Spinal cord (tissue), 10 donors: Measurements from ENCODE around the gene NOS1AP. TPM values are rescaled to one million over a fixed set of nuclear protein-coding genes. Genes with fewer than 3 reads are reported as not detected.

Experiments used
- DNase-seq, 6 donors: peaks; one replicate each; pipeline versions ENCODE4 v3.0.0 to v3.0.0-alpha.2; 2013 to 2015; ENCODE audit warnings: low spot score in 6 of 6, low read depth in 4 of 6
- H3K27ac ChIP-seq: one replicate; pipeline ENCODE4 v1.5.1; 2013; ENCODE audit warnings: low read depth, low read length, control low read depth
- H3K27me3 ChIP-seq: one replicate; pipeline ENCODE4 v1.6.1; 2013; ENCODE audit warnings: low read length; ENCODE audit not compliant: control insufficient read depth, insufficient read depth
- H3K36me3 ChIP-seq: one replicate; pipeline ENCODE4 v1.6.1; 2013; ENCODE audit warnings: low read length; ENCODE audit not compliant: control insufficient read depth, insufficient read depth
- H3K4me1 ChIP-seq: one replicate; pipeline ENCODE4 v1.6.1; 2013; ENCODE audit warnings: low read length; ENCODE audit not compliant: control insufficient read depth, insufficient read depth
- H3K4me3 ChIP-seq: one replicate; pipeline ENCODE4 v1.5.1; 2013; ENCODE audit warnings: low read depth, low read length, control low read depth
- H3K9me3 ChIP-seq: one replicate; pipeline ENCODE4 v1.6.1; 2013; ENCODE audit warnings: low read length; ENCODE audit not compliant: control insufficient read depth, insufficient read depth
- WGBS: methylation state at CpG from one replicate; pipeline ENCODE4 v1.1.5; 2013; ENCODE audit warnings: missing lambda C conversion rate; ENCODE audit not compliant: insufficient coverage; 5-methylcytosine and 5-hydroxymethylcytosine counted together
- polyA plus RNA-seq, 2 donors: library from polyadenylated mRNA; unstranded; fragments of 120-200 nt; gene quantifications; one replicate each; pipeline ENCODE4 v1.2.1, GENCODE V29; 2013; ENCODE audit not compliant: insufficient read length in 2 of 2
- total RNA-seq, 2 donors: library from RNA; depleted of rRNA in 1 of 2; stranded (reverse); fragments of 120-200 nt in 1 of 2; fragments of >200 nt in 1 of 2; gene quantifications; one replicate each; pipeline versions ENCODE4 v1.2.3 to v1.2.4, GENCODE V29; 2013 to 2014
- donor health status: healthy.

Gene NOS1AP
- total and polyA plus RNA-seq, 4 donors = 4.2 to 9.9 (median 8.1) TPM

DNA sequence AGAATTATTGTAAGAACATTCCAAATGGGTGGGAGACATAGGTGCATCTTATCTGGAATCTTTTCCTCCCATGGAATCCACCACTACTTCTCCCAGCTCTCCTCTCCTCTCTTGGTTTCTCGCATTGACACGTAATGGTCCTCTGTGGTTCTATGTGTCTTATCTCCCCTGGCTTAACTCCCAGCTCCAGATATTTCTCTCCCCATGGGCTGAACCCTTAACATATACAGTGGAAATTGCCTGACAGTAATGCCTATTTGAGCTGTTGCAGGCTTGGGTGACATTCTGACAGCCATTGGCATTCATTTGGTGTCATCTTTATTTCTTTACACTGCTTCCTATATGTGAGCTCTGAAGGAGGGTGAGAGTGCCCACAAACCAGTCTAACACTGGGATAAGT is 188.9 kb downstream of the NOS1AP start:
- no peak overlapping the region for H3K4me3 ChIP-seq

DNA sequence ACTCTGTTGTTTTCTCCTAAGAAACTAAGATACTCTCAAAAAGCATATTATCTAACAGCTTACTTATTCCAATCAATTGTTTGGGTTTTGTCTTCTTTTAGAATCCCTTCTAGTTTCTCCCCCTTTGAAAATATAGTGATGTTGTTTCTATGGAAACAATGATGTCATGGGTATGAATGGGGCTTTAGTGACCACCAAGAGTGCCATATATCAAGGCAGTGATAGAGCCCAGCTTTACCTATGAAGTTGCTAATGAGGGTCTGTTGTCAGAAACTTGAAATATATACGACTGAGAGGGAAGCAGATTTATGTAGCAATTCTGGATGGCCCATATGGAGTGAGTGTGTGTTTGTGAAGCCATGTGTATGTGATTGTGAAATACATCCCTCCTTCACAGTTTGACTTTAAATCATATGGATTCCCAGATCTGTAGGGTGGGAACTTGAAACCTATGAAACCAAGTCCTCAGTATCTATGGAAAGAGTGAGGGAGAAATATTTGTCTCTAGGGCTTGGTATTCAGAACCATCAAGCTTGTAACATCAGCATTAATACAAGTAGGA is 190.5 kb downstream of the NOS1AP start:
- no peaks in the 10 kb centered on the region for H3K27me3 ChIP-seq
- no peaks in the 10 kb centered on the region for H3K36me3 ChIP-seq
- peaks cover 4% of the 10 kb centered on the region for H3K4me1 ChIP-seq
- no peaks in the 10 kb centered on the region for H3K9me3 ChIP-seq
- WGBS = 0% methylated on average over 1 of the region's 1 CpG
- H3K27ac ChIP-seq = no peak overlapping the region
- DNase-seq = peak in 2 of 6 donors; percentile 31 to 62
- no peak overlapping the region for H3K4me3 ChIP-seq

More for the DNA sequence above, 188.9 kb downstream of the NOS1AP start:
- Histone ChIP-seq H3K9me3 (no peaks in the 10 kb centered on the region), H3K36me3 (no peaks in the 10 kb centered on the region), H3K27me3 (no peaks in the 10 kb centered on the region), H3K27ac (no peak overlapping the region), H3K4me1 (peaks cover 4% of the 10 kb centered on the region)
- WGBS = no CpG with 5 or more reads among the region's 2 CpGs
- DNase-seq = no peak

DNA sequence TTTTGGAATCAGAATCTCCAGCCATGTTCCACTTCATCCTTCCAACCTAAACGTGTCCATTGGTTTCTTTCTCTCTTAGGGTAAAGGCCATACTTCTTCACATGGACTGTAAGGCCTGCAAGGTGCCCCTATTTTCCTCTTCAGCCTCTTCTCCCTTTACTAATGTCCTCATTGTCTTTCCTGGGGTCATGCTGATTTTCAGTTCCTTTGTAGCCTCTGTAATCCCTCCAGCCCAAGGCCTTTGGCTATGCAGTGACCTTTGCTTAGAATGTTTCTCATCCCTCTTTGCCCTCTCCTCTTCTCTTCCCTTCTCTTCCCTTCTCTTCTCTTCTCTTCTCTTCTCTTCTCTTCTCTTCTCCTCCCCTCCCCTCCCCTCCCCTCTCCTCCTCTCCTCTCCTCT is 194.6 kb downstream of the NOS1AP start:
- WGBS = 83% methylated on average over 1 of the region's 1 CpG
- H3K27ac ChIP-seq = no peak overlapping the region
- H3K36me3 ChIP-seq = no peaks in the 10 kb centered on the region
- DNase-seq = no peak
- H3K9me3 ChIP-seq = no peaks in the 10 kb centered on the region
- no peak overlapping the region for H3K4me3 ChIP-seq
- H3K27me3 ChIP-seq = no peaks in the 10 kb centered on the region
- H3K4me1 ChIP-seq = no peaks in the 10 kb centered on the region

DNA sequence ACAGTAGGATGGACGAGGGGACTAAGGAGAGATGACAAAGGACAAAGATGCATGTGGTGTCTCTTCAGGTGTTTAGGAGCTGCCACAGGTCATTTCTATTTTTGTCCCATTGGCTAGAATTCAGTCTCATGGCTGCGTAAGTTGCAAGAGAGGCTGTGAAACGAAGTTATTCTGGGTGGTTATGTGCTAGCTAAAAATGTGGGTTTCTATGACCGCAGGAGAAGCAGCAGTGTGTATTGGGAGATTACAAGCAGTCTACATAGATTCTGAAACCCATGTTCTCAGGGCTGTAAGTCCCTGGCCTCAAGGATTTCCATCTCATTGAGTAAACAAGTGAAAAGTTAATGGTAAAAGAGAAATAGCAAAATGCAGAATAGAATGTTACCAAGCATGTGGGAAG is 196.5 kb downstream of the NOS1AP start:
- Histone ChIP-seq H3K4me1 (no peaks in the 10 kb centered on the region), H3K27me3 (no peaks in the 10 kb centered on the region), H3K36me3 (no peaks in the 10 kb centered on the region), H3K9me3 (no peaks in the 10 kb centered on the region), H3K4me3 (no peak overlapping the region), H3K27ac (no peak overlapping the region)
- DNase-seq = no peak
- 98% methylated on average over 4 of the region's 4 CpGs for WGBS

DNA sequence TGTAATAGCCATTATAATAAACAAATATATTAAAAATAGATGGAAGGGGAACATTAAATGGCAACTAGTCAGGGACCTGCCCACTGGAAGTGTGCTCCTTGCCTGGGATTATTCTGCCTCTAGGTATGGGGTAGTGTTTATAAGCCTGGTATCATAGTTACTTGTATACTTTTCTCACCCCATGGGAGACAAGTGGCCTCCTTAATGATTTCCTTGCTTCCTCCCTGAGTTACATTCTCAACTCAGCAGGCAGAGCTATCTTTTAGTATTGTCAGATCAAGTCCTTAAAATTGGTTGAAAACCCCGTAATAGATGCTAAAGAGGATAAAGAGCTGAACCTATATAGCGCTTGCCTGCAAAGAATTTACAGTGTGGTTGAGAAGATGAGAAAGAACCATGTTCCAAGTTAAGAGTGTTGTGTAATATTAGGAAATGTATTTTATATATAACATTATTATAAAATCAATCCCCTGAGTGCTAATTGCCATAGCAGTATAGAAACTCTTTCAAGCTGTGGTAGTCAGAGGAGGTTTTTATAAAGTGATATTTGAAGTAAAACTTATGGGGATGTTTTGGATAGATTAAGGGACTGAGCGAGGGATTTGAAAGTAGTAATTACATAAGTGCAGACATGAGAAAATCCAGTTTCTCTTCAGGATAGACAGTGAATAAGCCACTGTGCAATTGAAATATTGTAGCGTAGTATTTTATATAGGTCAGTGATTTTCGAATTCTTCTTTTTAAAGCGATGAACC is 200.7 kb downstream of the NOS1AP start:
- 86% methylated on average over 2 of the region's 6 CpGs for WGBS
- no peaks in the 10 kb centered on the region for H3K4me1 ChIP-seq
- H3K9me3 ChIP-seq = no peaks in the 10 kb centered on the region
- H3K4me3 ChIP-seq = no peak overlapping the region
- H3K27ac ChIP-seq = no peak overlapping the region
- no peaks in the 10 kb centered on the region for H3K36me3 ChIP-seq
- no peaks in the 10 kb centered on the region for H3K27me3 ChIP-seq
- DNase-seq = no peak

DNA sequence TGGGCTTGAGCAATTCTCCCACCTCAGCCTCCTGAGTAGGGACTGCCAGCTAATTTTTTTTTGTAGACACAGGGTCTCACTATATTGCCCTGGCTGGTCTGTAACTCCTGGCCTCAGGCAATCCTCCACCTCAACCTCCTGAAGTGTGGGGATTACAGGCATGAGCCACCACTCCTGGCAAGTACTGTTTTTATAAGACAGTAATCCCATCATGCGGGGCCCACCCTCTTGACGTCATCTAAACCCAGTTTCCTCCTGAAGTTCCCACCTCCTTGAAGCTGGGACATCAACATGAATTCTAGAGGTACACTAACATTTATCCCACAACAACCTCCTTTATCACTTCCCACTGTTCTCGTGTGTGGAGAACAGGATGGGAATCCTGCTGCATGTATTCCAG is 202.5 kb downstream of the NOS1AP start:
- DNase-seq = no peak
- no CpG with 5 or more reads among the region's 3 CpGs for WGBS
- H3K27me3 ChIP-seq = no peaks in the 10 kb centered on the region
- H3K36me3 ChIP-seq = no peaks in the 10 kb centered on the region
- H3K4me1 ChIP-seq = no peaks in the 10 kb centered on the region
- no peak overlapping the region for H3K4me3 ChIP-seq
- H3K9me3 ChIP-seq = no peaks in the 10 kb centered on the region
- no peak overlapping the region for H3K27ac ChIP-seq

DNA sequence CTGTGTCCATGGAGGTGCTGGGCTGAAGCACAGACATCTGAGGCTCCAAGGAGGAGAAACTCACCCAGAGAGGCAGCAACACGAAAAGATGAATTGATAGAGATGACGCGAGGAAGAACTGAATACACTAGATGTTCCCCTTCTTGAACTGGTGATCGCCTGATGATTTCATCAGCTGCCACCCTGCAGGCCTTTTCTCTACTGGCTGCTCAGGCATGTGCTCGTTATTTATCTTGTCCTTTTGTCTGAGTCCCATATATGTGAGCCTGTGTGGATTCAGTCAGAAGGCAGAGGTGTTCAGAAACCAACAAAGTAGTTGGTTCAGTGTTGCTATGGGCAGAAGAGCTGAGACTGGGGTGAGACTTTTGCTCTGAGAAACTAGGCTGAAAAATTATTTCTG is 202.9 kb downstream of the NOS1AP start:
- no peak overlapping the region for H3K27ac ChIP-seq
- no peak overlapping the region for H3K4me3 ChIP-seq
- H3K27me3 ChIP-seq = no peaks in the 10 kb centered on the region
- H3K4me1 ChIP-seq = no peaks in the 10 kb centered on the region
- no peak for DNase-seq
- no peaks in the 10 kb centered on the region for H3K36me3 ChIP-seq
- WGBS = 70% methylated on average over 5 of the region's 5 CpGs
- H3K9me3 ChIP-seq = no peaks in the 10 kb centered on the region

DNA sequence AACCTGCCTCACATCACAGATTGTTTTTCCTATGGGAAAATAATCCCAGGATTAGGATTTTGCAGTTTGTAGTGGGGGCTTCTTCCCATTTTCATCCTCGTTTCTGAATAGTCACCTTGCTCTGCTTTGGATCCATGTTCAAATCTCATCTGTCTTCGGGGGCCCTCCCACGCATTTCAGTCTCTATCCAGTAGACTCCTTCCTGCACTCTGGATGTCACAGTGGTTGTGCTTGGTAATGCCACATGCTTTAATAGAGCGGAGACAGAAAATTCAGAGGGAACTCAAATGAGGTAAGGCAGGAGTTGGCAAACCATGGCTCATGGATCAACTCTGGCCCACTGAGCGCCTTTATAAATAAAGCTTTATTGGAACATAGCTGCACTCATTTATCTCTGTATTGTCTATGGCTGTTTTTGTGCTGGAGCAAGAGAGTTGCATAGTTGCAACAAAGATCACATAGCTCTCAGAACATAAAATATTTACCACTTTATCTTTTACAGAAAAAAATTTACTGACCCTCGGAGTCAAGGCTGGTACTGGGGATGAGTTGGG is 206.2 kb downstream of the NOS1AP start:
- Histone ChIP-seq H3K27ac (no peak overlapping the region), H3K27me3 (no peaks in the 10 kb centered on the region), H3K36me3 (no peaks in the 10 kb centered on the region), H3K4me1 (no peaks in the 10 kb centered on the region), H3K9me3 (no peaks in the 10 kb centered on the region), H3K4me3 (no peak overlapping the region)
- no peak for DNase-seq
- WGBS = 100% methylated on average over 2 of the region's 6 CpGs

DNA sequence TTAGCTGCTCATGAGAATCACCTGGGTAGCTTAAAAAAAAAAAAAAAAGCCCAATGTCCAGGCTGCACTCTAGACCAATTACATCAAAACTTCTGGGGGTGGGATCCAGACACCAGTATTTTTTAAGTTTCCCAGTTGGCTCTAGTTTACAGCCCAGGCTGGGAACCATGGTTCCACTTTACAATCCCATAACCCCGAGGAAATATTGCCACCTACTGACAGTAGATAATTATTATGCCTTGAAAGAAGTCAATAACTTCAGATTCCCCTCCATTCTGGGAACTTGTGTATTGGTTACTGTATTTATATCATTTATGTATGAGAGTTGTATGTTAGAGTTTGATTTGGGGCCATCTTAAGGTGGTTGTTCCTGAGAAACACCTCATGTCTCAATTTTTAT is 207.0 kb downstream of the NOS1AP start:
- Histone ChIP-seq H3K36me3 (no peaks in the 10 kb centered on the region), H3K4me1 (no peaks in the 10 kb centered on the region), H3K27me3 (no peaks in the 10 kb centered on the region), H3K4me3 (no peak overlapping the region), H3K27ac (no peak overlapping the region), H3K9me3 (no peaks in the 10 kb centered on the region)
- no CpG with 5 or more reads among the region's 1 CpG for WGBS
- peak in 2 of 6 donors; percentile 56 to 58 for DNase-seq

DNA sequence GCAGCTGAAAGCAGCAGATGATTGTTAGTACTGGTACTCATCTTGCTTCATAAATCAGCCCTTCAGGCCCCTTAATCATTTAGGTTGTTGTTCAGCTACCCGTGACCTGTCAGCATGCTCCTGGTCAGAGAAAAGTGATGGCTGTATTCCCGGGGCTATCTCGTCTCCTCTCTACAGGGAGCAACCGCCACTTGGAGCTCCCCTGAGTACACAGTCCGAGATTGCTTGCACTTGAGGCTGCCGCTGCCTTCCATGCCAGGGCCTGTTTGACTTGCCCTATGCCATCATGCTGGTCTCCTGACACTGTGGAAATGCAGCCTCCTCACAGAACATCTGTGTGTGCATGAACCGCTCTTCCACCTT is 209.6 kb downstream of the NOS1AP start:
- H3K36me3 ChIP-seq = no peaks in the 10 kb centered on the region
- peaks cover 6% of the 10 kb centered on the region for H3K4me1 ChIP-seq
- H3K9me3 ChIP-seq = no peaks in the 10 kb centered on the region
- no peak overlapping the region for H3K4me3 ChIP-seq
- WGBS = 26% methylated on average over 7 of the region's 7 CpGs
- H3K27me3 ChIP-seq = no peaks in the 10 kb centered on the region
- no peak overlapping the region for H3K27ac ChIP-seq
- DNase-seq = peak in 1 of 6 donors; percentile 70
